Lower lobe of right lung (tissue), 2 donors: ENCODE data around the gene ZNF385B. TPM values are rescaled to one million over a fixed set of nuclear protein-coding genes. Genes with fewer than 3 reads are reported as not detected.

ENCODE experiments used
- ATAC-seq, 2 donors: fragments of 200-7000 bp; cut with Tn5 transposase; one replicate each; pipeline ENCODE4 v1.9.1; 2020 to 2022; ENCODE audit warnings: mild to moderate bottlenecking in 2 of 2, moderate library complexity in 2 of 2
- DNase-seq: peaks from one replicate; pipeline ENCODE4 v3.0.0-alpha.2; 2020
- H3K27ac ChIP-seq: fragments of 200-600 bp; one replicate; pipeline ENCODE4 v1.8.0; 2022
- H3K27me3 ChIP-seq: fragments of 200-600 bp; one replicate; pipeline ENCODE4 v1.8.0; 2022; ENCODE audit warnings: low read depth
- H3K36me3 ChIP-seq: fragments of 200-600 bp; one replicate; pipeline ENCODE4 v1.8.0; 2022; ENCODE audit warnings: mild to moderate bottlenecking
- H3K4me1 ChIP-seq: fragments of 200-600 bp; one replicate; pipeline ENCODE4 v1.8.0; 2022
- H3K4me3 ChIP-seq: fragments of 200-600 bp; one replicate; pipeline ENCODE4 v1.8.0; 2022; ENCODE audit warnings: mild to moderate bottlenecking
- H3K9me3 ChIP-seq: fragments of 200-600 bp; one replicate; pipeline ENCODE4 v1.8.0; 2022
- CTCF ChIP-seq: fragments of 200-600 bp; IDR thresholded peaks from one replicate; pipeline ENCODE4 v1.8.0; 2022; ENCODE audit warnings: antibody characterized with exemption, mild to moderate bottlenecking
- intact Hi-C: fragments of 100-400 bp; cut with DNase I; formaldehyde crosslinking; loops from one replicate; pipeline ENCODE4 v1.11.0; 2022
- total RNA-seq: library from RNA; stranded (reverse); fragmentation: NEBNext Ultra II Directional; extraction: Animal tissue kit (Norgen Biotek cat#: 25700); gene quantifications from one replicate; pipeline ENCODE4 v1.2.1, GENCODE V29; 2021
- donor health status: DM: no; HTN: yes; CAD: no; lungs with severe emphysema.

The ZNF385B gene
- total RNA-seq, 1 donor from 2014 or later: 63.2 TPM

- Histone ChIP-seq H3K36me3 (no peaks in the 10 kb centered on the region), H3K4me3 (no peak overlapping the region), H3K4me1 (no peaks in the 10 kb centered on the region), H3K27ac (no peak overlapping the region), H3K9me3 (no peaks in the 10 kb centered on the region), H3K27me3 (no peaks in the 10 kb centered on the region)
- DNase-seq (no peak), ATAC-seq (no peak)
- no peak for TF ChIP-seq CTCF
- intact Hi-C loops: no loop called here
Measured at GRCh38 chr2:179435000-179435399, 426.4 kb downstream of the ZNF385B start.

GRCh38 chr2:179434357-179434756 is 427.1 kb downstream of the ZNF385B start:
- no peaks in the 10 kb centered on the region for H3K27me3 ChIP-seq
- no peak for ATAC-seq
- H3K9me3 ChIP-seq: no peaks in the 10 kb centered on the region
- no peak for TF ChIP-seq CTCF
- H3K36me3 ChIP-seq: no peaks in the 10 kb centered on the region
- H3K4me1 ChIP-seq: no peaks in the 10 kb centered on the region
- no peak for DNase-seq
- no peak overlapping the region for H3K4me3 ChIP-seq
- H3K27ac ChIP-seq: no peak overlapping the region
- intact Hi-C loops: no loop called here

- no peak for ATAC-seq
- peaks cover 8% of the 10 kb centered on the region for H3K4me1 ChIP-seq
- intact Hi-C loops: no loop called here
- no peaks in the 10 kb centered on the region for H3K9me3 ChIP-seq
- H3K27ac ChIP-seq: no peak overlapping the region
- no peak for DNase-seq
- no peak for TF ChIP-seq CTCF
- H3K4me3 ChIP-seq: no peak overlapping the region
- no peaks in the 10 kb centered on the region for H3K27me3 ChIP-seq
- H3K36me3 ChIP-seq: no peaks in the 10 kb centered on the region
Measured at GRCh38 chr2:179432751-179433150, 428.7 kb downstream of the ZNF385B start.

GRCh38 chr2:179429597-179429996 is 431.8 kb downstream of the ZNF385B start:
- ATAC-seq: no peak
- no peaks in the 10 kb centered on the region for H3K36me3 ChIP-seq
- H3K4me3 ChIP-seq: no peak overlapping the region
- H3K4me1 ChIP-seq: peaks cover 8% of the 10 kb centered on the region
- TF ChIP-seq CTCF: no peak
- no peaks in the 10 kb centered on the region for H3K9me3 ChIP-seq
- DNase-seq: no peak
- H3K27me3 ChIP-seq: no peaks in the 10 kb centered on the region
- intact Hi-C loops: no loop called here
- H3K27ac ChIP-seq: no peak overlapping the region

- Histone ChIP-seq H3K4me1 (peaks cover 8% of the 10 kb centered on the region), H3K36me3 (no peaks in the 10 kb centered on the region), H3K27ac (no peak overlapping the region), H3K4me3 (no peak overlapping the region), H3K9me3 (no peaks in the 10 kb centered on the region), H3K27me3 (no peaks in the 10 kb centered on the region)
- no peak for ATAC-seq
- DNase-seq: no peak
- intact Hi-C loops: no loop called here
- no peak for TF ChIP-seq CTCF
Measured at GRCh38 chr2:179429060-179429471, 432.3 kb downstream of the ZNF385B start.

GRCh38 chr2:179428649-179429048 is 432.8 kb downstream of the ZNF385B start:
- Histone ChIP-seq H3K27ac (no peak overlapping the region), H3K9me3 (no peaks in the 10 kb centered on the region), H3K27me3 (no peaks in the 10 kb centered on the region), H3K4me3 (no peak overlapping the region), H3K4me1 (peaks cover 8% of the 10 kb centered on the region), H3K36me3 (no peaks in the 10 kb centered on the region)
- DNase-seq (no peak), ATAC-seq (no peak)
- intact Hi-C loops: no loop called here
- no peak for TF ChIP-seq CTCF
